Loucy (cell line): ENCODE data around the gene RNF215.

ENCODE experiments used
- H2AFZ ChIP-seq: fragments of 200-600 bp; sonication (generic); 2 replicates; pipeline ENCODE4 v1.6.0; 2016; ENCODE audit warnings: antibody characterized with exemption, mild to moderate bottlenecking, low read length, moderate library complexity
- H3F3A ChIP-seq: fragments of 200-600 bp; 2 replicates; pipeline ENCODE4 v1.6.0; 2016; ENCODE audit warnings: antibody characterized with exemption, low read depth, mild to moderate bottlenecking
- H3K27me3 ChIP-seq: fragments of 200-600 bp; sonication (generic); 2 replicates; pipeline ENCODE4 v1.6.1; 2014; ENCODE audit warnings: low read length, mild to moderate bottlenecking; ENCODE audit not compliant: insufficient read depth, poor library complexity, severe bottlenecking
- H3K36me3 ChIP-seq: fragments of 200-600 bp; sonication (generic); 2 replicates; pipeline ENCODE4 v1.6.1; 2016; ENCODE audit warnings: low read length; ENCODE audit not compliant: insufficient read depth
- H3K4me1 ChIP-seq: fragments of 200-600 bp; sonication (generic); 2 replicates; pipeline ENCODE4 v1.5.1; 2014; ENCODE audit warnings: low read length, mild to moderate bottlenecking; ENCODE audit not compliant: insufficient read depth, poor library complexity, severe bottlenecking
- H3K4me2 ChIP-seq: fragments of 200-600 bp; sonication (generic); 2 replicates; pipeline ENCODE4 v1.6.0; 2014; ENCODE audit warnings: antibody characterized with exemption, low read length, low read depth, mild to moderate bottlenecking; ENCODE audit not compliant: poor library complexity, severe bottlenecking
- H3K4me3 ChIP-seq: fragments of 200-600 bp; sonication (generic); 2 replicates; pipeline ENCODE4 v1.5.1; 2014; ENCODE audit warnings: low read length, mild to moderate bottlenecking, mixed read lengths; ENCODE audit not compliant: poor library complexity, severe bottlenecking
- H3K79me2 ChIP-seq: fragments of 200-600 bp; sonication (generic); 2 replicates; pipeline ENCODE4 v1.6.1; 2014; ENCODE audit warnings: low read length; ENCODE audit not compliant: insufficient read depth
- H3K9ac ChIP-seq: fragments of 200-600 bp; sonication (generic); 2 replicates; pipeline ENCODE4 v1.6.0; 2014; ENCODE audit warnings: mild to moderate bottlenecking, low read depth, low read length, moderate library complexity; ENCODE audit not compliant: poor library complexity, severe bottlenecking
- H3K9me2 ChIP-seq: fragments of 200-600 bp; sonication (generic); replicated peaks from 2 replicates; pipeline ENCODE4 v1.6.1; 2016; ENCODE audit warnings: low read depth, low read length, mixed read lengths
- H3K9me3 ChIP-seq: fragments of 200-600 bp; sonication (generic); 2 replicates; pipeline ENCODE4 v1.6.1; 2014; ENCODE audit warnings: mild to moderate bottlenecking, antibody characterized with exemption, low read length, low read depth; ENCODE audit not compliant: insufficient read depth
- H4K20me1 ChIP-seq: fragments of 200-600 bp; sonication (generic); 2 replicates; pipeline ENCODE4 v1.6.0; 2014; ENCODE audit warnings: antibody characterized with exemption, low read length, mild to moderate bottlenecking; ENCODE audit not compliant: insufficient read depth, poor library complexity, severe bottlenecking
- EZH2phosphoT487 ChIP-seq: fragments of 200-600 bp; IDR thresholded peaks from 2 replicates; pipeline ENCODE4 v1.6.1; 2018; ENCODE audit warnings: antibody characterized with exemption, mild to moderate bottlenecking, moderate library complexity, borderline replicate concordance
- TF ChIP-seq, protein P1 (sequence below): fragments of 200-600 bp; sonication (generic); conservative IDR thresholded peaks from 2 replicates; pipeline ENCODE4 v1.5.1; 2014; ENCODE audit warnings: mild to moderate bottlenecking, antibody characterized with exemption, low read length

The RNF215 gene

DNA sequence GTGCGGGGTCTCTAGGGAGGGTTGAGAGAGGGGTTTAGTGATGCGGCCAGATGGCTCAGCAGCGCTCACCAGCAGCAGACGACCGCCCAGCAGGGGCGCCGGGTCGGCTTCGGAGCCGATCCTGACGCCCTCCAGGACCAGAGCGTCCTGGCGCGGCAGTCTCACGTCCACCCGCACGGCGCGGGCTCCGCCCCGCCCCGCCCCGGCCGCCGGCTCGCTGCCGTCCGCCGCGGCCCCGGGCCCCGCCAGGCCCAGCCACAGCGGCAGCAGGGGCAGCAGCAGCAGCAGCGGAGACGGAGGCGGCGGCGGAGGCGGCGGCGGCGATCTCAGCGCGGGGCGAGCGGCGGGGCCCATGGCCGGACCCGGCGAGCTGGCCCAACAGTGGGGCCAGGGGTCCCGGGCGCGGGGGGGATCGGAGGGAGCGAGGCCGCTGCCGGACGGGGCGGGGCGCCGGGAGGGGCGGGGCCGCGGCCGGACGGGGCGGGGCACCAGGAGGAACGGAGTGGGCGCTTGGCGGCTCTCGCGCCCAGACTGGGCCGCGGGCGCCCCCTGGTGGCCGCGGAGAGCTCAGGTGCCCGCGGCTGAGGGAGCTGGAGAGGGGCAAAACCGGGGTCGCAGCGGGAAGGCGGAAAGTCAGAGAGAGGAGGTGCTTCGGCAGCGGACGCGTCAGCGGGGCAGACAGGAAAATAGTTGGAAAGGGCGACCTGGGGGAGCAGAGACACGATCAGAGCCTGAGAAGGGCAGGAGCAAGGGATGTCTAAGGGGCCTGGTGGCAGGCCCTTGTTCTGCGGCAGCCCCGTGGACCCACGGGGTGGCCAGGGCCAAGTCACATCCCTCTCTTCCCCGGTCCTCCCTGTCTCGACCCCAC lies at the start of gene RNF215:
RNF215 (minus strand) TSS at position 452 of the 868 bp plus-strand sequence; CDS start at position 354, 98 bp downstream.
- peak within 1 kb of the TSS; percentile 78 for H3K4me2 ChIP-seq
- peaks cover 22% of the 10 kb centered on the region for H3K4me1 ChIP-seq
- H3K79me2 ChIP-seq = peaks cover 9% of the 10 kb centered on the region; the same call in 1 of the 2 replicates
- peak within 1 kb of the TSS; percentile 83 for H3K4me3 ChIP-seq
- H2AFZ ChIP-seq = peak within 1 kb of the TSS; percentile 96
- H3F3A ChIP-seq = no peaks in the 10 kb centered on the region
- H3K36me3 ChIP-seq = no peaks in the 10 kb centered on the region
- H3K9ac ChIP-seq = peak within 1 kb of the TSS; percentile 76
- no peaks in the 10 kb centered on the region for H3K9me3 ChIP-seq
- TF ChIP-seq, protein P1, sequence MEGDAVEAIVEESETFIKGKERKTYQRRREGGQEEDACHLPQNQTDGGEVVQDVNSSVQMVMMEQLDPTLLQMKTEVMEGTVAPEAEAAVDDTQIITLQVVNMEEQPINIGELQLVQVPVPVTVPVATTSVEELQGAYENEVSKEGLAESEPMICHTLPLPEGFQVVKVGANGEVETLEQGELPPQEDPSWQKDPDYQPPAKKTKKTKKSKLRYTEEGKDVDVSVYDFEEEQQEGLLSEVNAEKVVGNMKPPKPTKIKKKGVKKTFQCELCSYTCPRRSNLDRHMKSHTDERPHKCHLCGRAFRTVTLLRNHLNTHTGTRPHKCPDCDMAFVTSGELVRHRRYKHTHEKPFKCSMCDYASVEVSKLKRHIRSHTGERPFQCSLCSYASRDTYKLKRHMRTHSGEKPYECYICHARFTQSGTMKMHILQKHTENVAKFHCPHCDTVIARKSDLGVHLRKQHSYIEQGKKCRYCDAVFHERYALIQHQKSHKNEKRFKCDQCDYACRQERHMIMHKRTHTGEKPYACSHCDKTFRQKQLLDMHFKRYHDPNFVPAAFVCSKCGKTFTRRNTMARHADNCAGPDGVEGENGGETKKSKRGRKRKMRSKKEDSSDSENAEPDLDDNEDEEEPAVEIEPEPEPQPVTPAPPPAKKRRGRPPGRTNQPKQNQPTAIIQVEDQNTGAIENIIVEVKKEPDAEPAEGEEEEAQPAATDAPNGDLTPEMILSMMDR = peak; percentile 78
- no peak for TF ChIP-seq EZH2phosphoT487
- no peaks in the 10 kb centered on the region for H3K9me2 ChIP-seq
- H4K20me1 ChIP-seq = no peaks in the 10 kb centered on the region
- no peaks in the 10 kb centered on the region for H3K27me3 ChIP-seq

DNA sequence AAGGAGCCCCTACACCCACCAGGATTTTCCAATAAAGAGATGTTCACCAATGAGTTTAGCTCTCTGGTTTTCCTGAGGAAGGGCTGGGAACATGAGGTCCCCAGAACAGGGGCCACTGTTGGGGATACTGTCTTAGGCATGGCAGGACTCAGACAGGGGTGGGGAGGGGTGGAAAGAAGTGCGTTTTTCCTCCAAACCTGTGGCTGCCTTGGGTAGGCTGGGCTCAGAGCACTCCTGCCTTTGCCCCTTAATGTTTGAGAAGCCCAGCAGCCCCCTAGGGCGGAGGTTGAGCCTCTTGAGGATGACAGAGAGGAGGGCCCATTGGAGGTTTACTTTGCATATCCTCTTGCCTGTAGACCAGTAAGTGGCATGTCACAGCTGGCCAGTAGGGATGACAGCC lies 49.0 kb upstream of the RNF215 start:
- H3K4me2 ChIP-seq = peak overlapping the region; percentile 73
- TF ChIP-seq, protein P1 = no peak
- TF ChIP-seq EZH2phosphoT487 = no peak

DNA sequence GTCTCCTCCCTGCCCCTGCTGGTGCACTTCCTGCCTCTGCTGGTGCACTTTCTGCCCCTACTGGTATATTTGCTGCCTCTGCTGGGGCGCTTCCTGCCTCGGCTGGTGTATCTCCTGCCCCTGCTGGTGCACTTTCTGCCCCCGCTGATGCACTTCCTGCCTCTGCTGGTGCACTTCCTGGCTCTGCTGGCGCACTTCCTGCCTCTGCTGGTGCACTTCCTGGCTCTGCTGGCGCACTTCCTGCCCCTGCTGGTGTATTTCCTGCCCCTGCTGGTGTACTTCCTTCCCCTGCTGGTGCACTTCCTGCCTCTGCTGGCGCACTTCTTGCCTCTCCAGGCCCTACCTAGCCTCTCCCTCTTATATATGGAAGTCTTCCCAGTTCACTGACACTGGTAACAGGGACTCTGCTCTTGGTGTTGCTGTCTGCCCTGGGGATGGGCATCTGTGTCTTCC lies 48.5 kb upstream of the RNF215 start:
- H3K27me3 ChIP-seq = peaks cover 83% of the 10 kb centered on the region
- H3K4me3 ChIP-seq = peak overlapping the region; percentile 66
- peaks cover 18% of the 10 kb centered on the region for H3F3A ChIP-seq
- no peaks in the 10 kb centered on the region for H3K36me3 ChIP-seq
- no peaks in the 10 kb centered on the region for H3K79me2 ChIP-seq
- TF ChIP-seq, protein P1 = peak; percentile 49
- no peak for TF ChIP-seq EZH2phosphoT487
- peaks cover 16% of the 10 kb centered on the region for H3K4me1 ChIP-seq
- H2AFZ ChIP-seq = peak overlapping the region; percentile 63
- no peaks in the 10 kb centered on the region for H4K20me1 ChIP-seq
- peak overlapping the region; percentile 73 for H3K4me2 ChIP-seq
- H3K9ac ChIP-seq = peak overlapping the region; percentile 10
- no peaks in the 10 kb centered on the region for H3K9me3 ChIP-seq
- H3K9me2 ChIP-seq = no peaks in the 10 kb centered on the region

More for the DNA sequence above, 49.0 kb upstream of the RNF215 start:
- peaks cover 16% of the 10 kb centered on the region for H3K4me1 ChIP-seq
- H3K9me2 ChIP-seq = no peaks in the 10 kb centered on the region
- H4K20me1 ChIP-seq = no peaks in the 10 kb centered on the region
- H3K4me3 ChIP-seq = peak overlapping the region; percentile 66
- H3K79me2 ChIP-seq = no peaks in the 10 kb centered on the region
- peaks cover 88% of the 10 kb centered on the region for H3K27me3 ChIP-seq
- peak overlapping the region; percentile 10 for H3K9ac ChIP-seq
- H3K36me3 ChIP-seq = no peaks in the 10 kb centered on the region
- H2AFZ ChIP-seq = peak overlapping the region; percentile 63
- H3K9me3 ChIP-seq = no peaks in the 10 kb centered on the region
- H3F3A ChIP-seq = peaks cover 18% of the 10 kb centered on the region
